ENCODE data around the gene BEND4.

Gene BEND4

DNA sequence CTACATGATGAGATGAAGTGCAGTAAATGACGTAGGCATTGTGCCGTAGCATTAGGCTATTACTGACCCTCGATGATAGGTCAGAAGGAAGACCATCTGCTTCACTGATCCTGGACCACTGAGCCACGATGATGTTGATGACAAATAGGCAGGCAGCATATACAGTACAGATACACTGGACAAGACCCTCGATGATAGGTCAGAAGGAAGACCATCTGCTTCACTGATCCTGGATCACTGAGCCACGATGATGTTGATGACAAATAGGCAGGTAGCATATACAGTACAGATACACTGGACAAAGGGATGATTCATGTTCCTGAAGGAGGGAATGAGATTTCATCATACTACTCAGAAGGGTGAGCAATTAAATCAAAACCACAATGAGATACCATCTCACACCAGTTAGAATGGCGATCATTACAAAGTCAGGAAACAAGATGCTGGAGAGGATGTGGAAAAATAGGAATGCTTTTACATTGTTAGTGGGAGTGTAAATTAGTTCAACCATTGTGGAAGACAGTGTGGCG is 50.9 kb downstream of the BEND4 start:
- DNase-seq: no peak

DNA sequence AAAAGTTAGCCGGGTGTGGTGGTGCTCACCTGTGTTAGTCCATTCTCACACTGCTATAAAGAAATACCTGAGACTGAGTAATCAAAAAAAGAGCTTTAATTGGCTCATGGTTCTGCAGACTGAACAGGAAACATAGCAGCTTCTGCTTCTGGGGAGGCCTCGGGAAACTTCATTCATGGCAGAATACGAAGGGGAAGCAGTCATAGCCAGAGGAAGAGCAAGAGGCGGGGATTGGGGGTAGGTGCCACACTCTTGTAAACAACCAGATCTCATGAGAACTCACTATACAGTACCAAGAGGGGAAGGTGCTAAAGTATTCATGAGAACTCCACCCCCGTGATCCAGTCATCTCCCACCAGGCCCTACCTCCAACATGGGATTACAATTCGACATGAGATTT is 64.1 kb downstream of the BEND4 start:
- no peak for DNase-seq

- DNase-seq: no peak
These were observed 68.6 kb downstream of the BEND4 start for GRCh38 chr4:42083816-42084215.

GRCh38 chr4:42080306-42080705 is 72.1 kb downstream of the BEND4 start:
- no peak for DNase-seq

DNA sequence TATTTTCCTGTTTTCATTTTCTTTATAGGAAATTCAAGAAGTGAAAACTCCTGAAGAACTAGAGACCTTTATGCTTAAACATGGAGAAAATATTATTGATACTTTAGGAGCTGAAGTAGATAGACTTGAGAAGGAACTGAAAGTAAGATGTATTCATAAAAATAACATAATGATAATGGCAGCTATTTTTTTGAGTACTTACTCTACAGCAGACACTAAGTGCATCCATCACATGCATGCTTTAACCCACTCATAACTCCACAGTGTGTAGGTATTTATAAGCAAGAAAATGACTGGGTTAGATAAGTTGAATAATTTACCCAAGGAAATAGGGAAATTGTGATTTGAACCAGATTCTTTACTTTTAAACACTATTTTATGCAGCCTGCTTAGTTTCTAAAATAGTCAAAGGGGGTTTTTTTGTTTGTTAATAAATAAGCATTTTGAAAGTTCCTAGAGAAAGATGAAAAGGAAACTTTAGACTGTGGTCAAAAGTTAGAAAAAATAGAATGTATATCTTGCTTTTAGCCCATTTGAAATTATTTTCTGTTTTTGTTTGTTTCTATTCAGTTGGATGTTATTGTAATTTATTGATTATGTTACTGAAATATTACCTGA is 74.2 kb downstream of the BEND4 start:
- no peak for DNase-seq

DNA sequence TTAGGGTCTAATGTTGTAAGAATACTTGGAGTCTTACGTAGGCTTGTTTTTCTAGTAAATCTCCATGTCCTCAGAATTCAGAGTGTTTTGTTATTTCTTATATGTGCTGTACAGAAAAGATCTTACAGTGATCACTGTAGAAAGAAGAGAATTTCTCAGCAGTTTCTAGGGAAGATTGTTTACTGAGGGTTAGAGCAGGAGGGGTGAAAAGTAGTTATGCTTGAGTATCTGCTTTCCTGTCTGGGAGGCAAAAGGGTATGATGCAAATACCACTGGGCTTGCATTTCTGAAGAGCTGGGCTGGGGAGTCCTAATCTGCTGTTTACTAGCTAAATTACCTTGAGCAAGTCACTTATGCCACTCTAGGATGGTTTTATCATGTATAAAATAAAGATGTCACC is 78.2 kb downstream of the BEND4 start:
- DNase-seq: no peak

- DNase-seq: no peak
These were observed 82.0 kb downstream of the BEND4 start for GRCh38 chr4:42070463-42070862.

GRCh38 chr4:42067264-42067663 is 85.2 kb downstream of the BEND4 start:
- no peak for DNase-seq

DNA sequence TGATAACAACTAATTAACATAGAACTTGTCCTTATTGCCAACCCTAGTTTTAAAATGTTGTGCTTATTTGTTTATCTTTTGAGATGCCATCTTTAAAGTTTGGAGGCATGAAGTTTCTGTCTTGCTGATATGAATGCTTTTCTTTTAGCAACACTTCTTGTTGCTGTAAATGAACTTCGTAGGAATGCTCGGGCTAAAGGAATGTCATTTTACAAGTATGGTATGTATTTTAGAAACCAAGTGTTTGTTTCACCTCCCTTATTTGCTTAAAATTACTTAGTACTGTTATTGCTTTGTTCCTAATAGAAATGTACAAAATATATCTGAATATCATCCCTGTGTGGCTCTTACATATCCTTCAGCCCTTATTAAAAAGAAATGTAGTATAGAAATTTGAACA is 86.1 kb downstream of the BEND4 start:
- no peak for DNase-seq

All from NCI-H1048 (cell line).